OCI-LY7 (cell line): Measurements from ENCODE around the gene CDH15.

Experiments
- CTCF ChIP-seq: fragments of 200-600 bp; sonication (generic); conservative IDR thresholded peaks from 2 replicates; pipeline ENCODE4 v1.5.1; 2014; ENCODE audit warnings: mild to moderate bottlenecking, antibody characterized with exemption, low read length, moderate library complexity, mixed read lengths
- EZH2phosphoT487 ChIP-seq: fragments of 200-600 bp; sonication (generic); IDR thresholded peaks from 2 replicates; pipeline ENCODE4 v1.6.1; 2018; ENCODE audit warnings: low read depth, borderline replicate concordance, mild to moderate bottlenecking, mixed run types, antibody characterized with exemption, low read length, moderate library complexity, mixed read lengths

- no peak for TF ChIP-seq EZH2phosphoT487
- TF ChIP-seq CTCF: no peak
Measured at GRCh38 chr16:89241187-89242007, 69.8 kb downstream of the CDH15 start.
